Bronchial epithelial cell (primary cell): ENCODE data around the gene ATF4. TPM values are rescaled to one million over a fixed set of nuclear protein-coding genes. Genes with fewer than 3 reads are reported as not detected.
A peak's percentile ranks its signal among the peaks of the same experiment; 100 is the strongest.

Experiments used
- DNase-seq: peaks from one replicate; pipeline ENCODE4 v3.0.0-alpha.2; 2010; ENCODE audit warnings: low read depth
- FAIRE-seq: peaks from 2 replicates; lab custom pipeline; 2011; peaks lifted over from hg19 to GRCh38; lab: Jason Lieb, UNC
- H3K27me3 ChIP-seq: 2 replicates; pipeline ENCODE4 v1.5.1; 2011; ENCODE audit warnings: low read length; ENCODE audit not compliant: control insufficient read depth, insufficient read depth
- H3K36me3 ChIP-seq: 2 replicates; pipeline ENCODE4 v1.5.1; 2011; ENCODE audit warnings: low read length; ENCODE audit not compliant: control insufficient read depth, insufficient read depth
- H3K4me3 ChIP-seq: 2 replicates; pipeline ENCODE4 v1.5.1; 2011; ENCODE audit warnings: mild to moderate bottlenecking, low read depth, low read length, control low read depth
- CTCF ChIP-seq: IDR thresholded peaks from 2 replicates; pipeline ENCODE4 v1.5.1; 2011; ENCODE audit warnings: mild to moderate bottlenecking, moderate library complexity, low read length, control low read depth, inconsistent platforms; ENCODE audit not compliant: insufficient read depth, severe bottlenecking
- total RNA-seq: library from RNA; depleted of rRNA; stranded (reverse); fragments of >200 nt; gene quantifications from 2 replicates; pipeline ENCODE4 v1.2.1, GENCODE V29; 2014

ATF4 gene
- total RNA-seq, 1 donor from 2014 or later: 410 TPM

GRCh38 chr22:39530116-39530515 lies 9.8 kb downstream of the ATF4 start:
- no peak for TF ChIP-seq CTCF
- no peak for DNase-seq
- Histone ChIP-seq H3K4me3 (no peak overlapping the region), H3K27me3 (no peaks in the 10 kb centered on the region), H3K36me3 (peaks cover 11% of the 10 kb centered on the region)
- FAIRE-seq: no peak

GRCh38 chr22:39530692-39531331 lies 10.4 kb downstream of the ATF4 start:
- DNase-seq: peak; percentile 47
- Histone ChIP-seq H3K4me3 (no peak overlapping the region), H3K36me3 (peaks cover 11% of the 10 kb centered on the region), H3K27me3 (no peaks in the 10 kb centered on the region)
- FAIRE-seq: no peak
- TF ChIP-seq CTCF: peak; percentile 29

- H3K27me3 ChIP-seq: no peaks in the 10 kb centered on the region
- no peak for TF ChIP-seq CTCF
- DNase-seq (peak; percentile 99), FAIRE-seq (peak; percentile 98)
- peaks cover 11% of the 10 kb centered on the region for H3K36me3 ChIP-seq
- peak within 1 kb of the TSS; percentile 88 for H3K4me3 ChIP-seq
Measured at GRCh38 chr22:39532215-39533073, 12.1 kb downstream of the ATF4 start, which contains the start of gene RPS19BP1. Gene RPS19BP1, minus strand, starts transcription at chr22:39532748. Its CDS starts 10 bp downstream, at chr22:39532738.

GRCh38 chr22:39534092-39534506 lies 13.7 kb downstream of the ATF4 start:
- no peak overlapping the region for H3K4me3 ChIP-seq
- H3K36me3 ChIP-seq: peaks cover 8% of the 10 kb centered on the region
- H3K27me3 ChIP-seq: no peaks in the 10 kb centered on the region
- no peak for DNase-seq
- no peak for TF ChIP-seq CTCF
- FAIRE-seq: no peak

- peak; percentile 96 for TF ChIP-seq CTCF
- no peaks in the 10 kb centered on the region for H3K27me3 ChIP-seq
- peak; percentile 68 for FAIRE-seq
- no peak for DNase-seq
- H3K4me3 ChIP-seq: no peak overlapping the region
- peaks cover 3% of the 10 kb centered on the region for H3K36me3 ChIP-seq
Measured at GRCh38 chr22:39534591-39535356, 14.4 kb downstream of the ATF4 start.
